Measurements from ENCODE around the gene TNRC6C.

The TNRC6C gene

GRCh38 chr17:78082988-78083387 lies 124.5 kb downstream of the TNRC6C start:
- DNase-seq (ENCODE audit: low spot score) = no peak

DNA sequence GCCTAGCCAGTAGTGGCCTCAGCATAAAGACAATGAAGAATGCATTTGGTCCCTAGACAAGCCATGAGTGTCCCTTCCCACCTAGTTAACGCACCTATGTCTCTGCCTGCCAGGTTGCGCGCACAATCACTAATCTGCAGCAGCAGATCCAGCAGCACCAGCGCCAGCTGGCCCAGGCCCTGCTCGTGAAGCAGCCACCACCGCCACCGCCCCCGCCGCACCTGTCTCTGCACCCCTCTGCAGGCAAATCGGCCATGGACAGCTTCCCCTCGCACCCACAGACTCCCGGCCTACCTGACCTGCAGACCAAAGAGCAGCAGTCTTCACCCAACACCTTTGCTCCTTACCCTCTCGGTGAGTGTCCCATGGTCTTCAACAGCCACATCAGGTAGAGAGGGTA lies 128.2 kb downstream of the TNRC6C start:
- DNase-seq (ENCODE audit: low spot score) = no peak

DNA sequence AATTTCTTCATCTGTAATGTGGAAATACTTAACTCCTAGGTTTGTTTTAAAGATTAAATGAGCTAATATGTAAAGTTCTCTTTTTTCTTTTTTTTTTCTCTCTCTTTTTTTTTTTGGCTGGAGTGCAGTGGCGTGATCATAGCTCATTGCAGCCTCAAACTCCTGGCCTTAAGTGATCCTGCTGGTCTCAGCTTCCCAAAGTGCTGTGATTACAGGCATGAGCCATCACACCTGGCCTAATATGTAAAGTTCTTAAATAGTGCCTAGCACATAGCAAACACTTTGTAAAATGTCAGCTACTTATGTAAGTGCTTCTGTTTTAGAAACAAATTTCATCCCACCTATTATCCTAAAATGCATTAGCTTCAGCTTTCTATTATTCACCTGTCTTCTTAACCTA lies 130.0 kb downstream of the TNRC6C start:
- DNase-seq (ENCODE audit: low spot score) = no peak

GRCh38 chr17:78089576-78090281 lies 131.2 kb downstream of the TNRC6C start:
- no peak for DNase-seq (ENCODE audit: low spot score)

DNA sequence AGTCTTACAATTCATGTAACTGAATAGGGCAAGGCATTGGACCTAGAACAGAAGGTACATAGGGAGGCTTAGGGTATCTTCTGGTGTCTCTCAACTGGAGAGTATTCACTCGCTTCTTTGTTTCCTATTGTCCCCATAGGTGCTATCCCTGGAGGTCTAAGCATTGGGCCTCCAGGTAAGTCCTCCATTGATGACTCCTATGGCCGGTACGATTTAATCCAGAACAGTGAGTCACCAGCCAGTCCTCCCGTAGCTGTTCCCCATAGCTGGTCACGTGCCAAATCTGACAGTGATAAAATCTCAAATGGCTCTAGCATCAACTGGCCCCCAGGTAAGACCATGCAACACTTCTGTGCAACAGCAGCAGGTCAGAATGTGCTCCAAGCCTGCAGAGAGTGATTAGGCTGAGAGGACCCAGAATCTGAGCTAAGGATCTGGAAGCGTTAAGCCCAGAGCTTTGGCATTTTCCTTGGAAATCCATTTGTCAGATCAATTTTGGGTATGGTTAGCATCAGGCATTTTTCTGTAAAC lies 134.4 kb downstream of the TNRC6C start:
- no peak for DNase-seq (ENCODE audit: low spot score)

DNA sequence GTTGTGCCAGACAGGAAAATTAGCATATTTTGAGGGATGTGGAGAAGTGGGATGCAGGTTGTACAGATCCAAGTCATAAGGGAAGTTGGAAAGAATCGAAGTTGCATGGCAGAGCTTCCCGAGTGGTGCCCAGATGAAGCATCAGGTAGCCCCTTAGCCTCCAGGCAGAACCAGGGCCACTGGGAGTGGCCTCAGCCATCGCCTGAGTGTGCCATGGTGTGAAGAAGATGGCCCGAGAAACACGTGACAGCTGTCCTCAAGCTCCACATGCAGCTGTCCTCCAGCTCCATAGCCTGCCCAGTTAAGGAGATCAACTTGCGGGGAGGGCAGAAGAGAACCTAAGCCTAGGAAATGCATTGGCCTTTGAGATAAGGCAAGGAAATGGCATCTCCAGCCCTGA lies 136.5 kb downstream of the TNRC6C start:
- DNase-seq (ENCODE audit: low spot score) = no peak

DNA sequence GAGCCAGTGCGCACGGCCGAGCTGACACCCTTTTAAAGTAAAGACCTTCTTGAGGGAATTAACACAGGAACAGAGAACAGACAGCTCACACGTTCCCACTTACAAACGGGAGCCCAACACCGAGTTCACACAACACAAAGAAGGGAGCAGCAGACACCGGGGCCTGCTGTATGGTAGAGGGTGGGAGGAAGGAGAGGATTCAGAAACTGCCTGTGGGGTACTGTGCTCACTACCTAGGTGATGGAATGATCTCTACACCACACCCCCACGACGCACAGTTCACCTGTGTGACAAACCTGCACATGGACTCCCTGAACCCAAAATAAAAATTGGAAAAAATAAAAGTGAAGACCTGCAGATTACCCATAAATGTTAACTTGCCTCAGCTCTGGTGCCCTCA lies 137.6 kb downstream of the TNRC6C start:
- DNase-seq (ENCODE audit: low spot score) = no peak

DNA sequence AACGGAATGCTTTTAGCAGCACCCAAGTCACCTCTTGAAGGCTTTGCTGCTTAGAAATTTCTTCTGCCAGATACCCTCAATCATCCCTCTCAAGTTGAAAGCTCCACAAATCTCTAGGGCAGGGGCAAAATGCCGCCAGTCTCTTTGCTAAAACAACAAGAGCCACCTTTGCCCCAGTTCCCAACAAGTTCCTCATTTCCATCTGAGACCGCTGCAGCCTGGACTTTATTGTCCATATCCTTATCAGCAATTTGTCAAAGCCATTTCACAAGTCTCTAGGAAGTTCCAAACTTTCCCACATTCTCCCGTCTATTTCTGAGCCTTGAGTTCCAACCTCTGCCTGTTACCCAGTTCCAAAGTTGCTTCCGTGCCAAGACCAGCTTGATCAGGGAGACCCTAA lies 142.6 kb downstream of the TNRC6C start:
- no peak for DNase-seq (ENCODE audit: low spot score)

DNA sequence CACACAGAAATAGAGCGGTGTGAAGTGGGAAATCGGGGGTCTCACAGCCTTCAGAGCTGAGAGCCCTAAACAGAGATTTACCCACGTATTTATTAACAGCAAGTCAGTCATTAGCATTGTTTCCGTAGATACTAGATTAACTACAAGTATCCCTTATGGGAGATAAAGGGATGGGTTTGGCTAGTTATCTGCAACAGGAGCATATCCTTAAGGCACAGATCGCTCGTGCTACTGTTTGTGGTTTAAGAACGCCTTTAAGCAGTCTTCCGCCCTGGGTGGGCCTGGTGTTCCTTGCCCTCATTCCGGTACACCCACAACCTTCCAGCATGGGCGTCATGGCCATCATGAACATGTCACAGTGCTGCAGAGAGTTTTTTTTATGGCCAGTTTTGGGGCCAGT lies 143.0 kb downstream of the TNRC6C start:
- DNase-seq (ENCODE audit: low spot score) = no peak

DNA sequence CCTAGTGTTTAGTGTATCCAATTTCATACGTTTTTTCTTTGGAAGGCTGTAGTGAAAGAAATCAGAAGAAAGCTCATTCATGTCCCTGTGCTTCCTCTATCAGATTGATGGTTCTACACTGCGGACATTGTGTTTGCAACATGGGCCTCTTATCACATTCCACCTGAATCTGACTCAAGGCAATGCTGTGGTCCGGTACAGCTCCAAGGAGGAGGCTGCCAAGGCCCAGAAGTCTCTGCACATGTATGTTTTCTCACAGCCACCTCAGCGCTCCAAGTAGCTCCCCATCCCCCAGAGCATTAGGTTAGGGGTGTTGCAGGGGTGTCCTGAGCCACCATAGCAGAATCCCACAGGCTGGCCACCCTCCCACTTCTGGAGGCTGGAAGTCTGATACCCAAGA lies 144.8 kb downstream of the TNRC6C start:
- no peak for DNase-seq (ENCODE audit: low spot score)

- no peak for DNase-seq (ENCODE audit: low spot score)
These were observed 146.0 kb downstream of the TNRC6C start for GRCh38 chr17:78104540-78104941.

- no peak for DNase-seq (ENCODE audit: low spot score)
These were observed 146.6 kb downstream of the TNRC6C start for GRCh38 chr17:78105101-78105500.

DNA sequence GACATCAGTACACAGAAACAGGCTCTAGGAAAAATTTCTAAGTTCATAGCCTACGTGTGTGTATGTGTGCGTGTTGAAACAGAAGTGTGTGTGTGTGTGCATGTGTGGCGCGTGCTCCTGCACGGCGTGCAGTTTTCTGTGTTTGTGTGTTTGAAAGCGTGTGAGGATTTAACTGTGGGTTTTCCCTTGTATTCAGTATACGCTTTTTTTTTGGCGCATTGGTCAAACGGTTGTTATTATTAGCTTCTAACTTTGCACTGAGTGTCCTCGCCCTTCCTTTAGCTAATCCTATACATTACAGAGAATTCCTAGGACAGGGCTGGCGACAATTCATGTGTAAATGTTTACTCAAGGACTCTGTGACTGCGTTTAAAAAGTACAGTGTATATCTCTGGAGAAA lies 147.0 kb downstream of the TNRC6C start:
- no peak for DNase-seq (ENCODE audit: low spot score)

- no peak for DNase-seq (ENCODE audit: low spot score)
These were observed 147.7 kb downstream of the TNRC6C start for GRCh38 chr17:78106211-78106610.

- DNase-seq (ENCODE audit: low spot score) = peak; percentile 55
These were observed 149.0 kb downstream of the TNRC6C start for GRCh38 chr17:78107457-78107856.

DNA sequence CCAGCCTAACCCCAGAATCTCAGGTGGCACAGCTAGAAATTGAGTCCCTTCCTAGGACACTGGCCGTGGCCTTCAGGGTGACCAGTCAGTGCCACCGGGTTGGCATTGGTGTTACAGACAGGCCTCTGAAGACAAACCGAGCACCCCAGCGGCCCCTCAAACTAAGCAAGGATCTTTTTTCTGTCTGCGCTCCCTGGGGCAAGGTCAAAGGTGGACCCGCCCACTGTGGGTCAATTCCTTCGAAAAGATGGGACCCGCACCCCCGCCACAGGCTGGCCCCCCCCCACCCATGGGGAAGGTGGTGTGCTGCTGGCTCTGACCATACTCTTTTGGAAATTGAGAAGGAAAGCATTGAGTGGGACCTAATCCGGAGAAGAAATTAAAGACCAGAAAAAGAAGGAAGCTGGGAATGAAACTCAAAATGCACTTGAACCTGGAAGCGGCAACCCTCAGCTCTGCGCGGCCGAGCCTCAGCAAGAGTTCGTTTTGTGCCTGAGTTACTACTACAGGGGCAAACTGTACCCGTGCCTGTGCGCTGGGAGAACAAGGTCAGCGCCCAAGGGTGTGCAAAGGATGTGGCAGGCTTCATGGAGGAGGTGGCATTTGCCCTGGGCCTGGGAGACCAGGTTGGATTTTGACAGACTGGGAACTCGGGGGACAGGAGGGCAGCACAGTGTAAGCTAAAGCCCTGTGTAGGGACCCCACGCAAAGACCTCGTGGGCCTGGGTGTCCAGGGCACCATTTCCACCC lies 149.6 kb downstream of the TNRC6C start:
- no peak for DNase-seq (ENCODE audit: low spot score)

GRCh38 chr17:78108726-78109488 lies 150.4 kb downstream of the TNRC6C start:
- no peak for DNase-seq (ENCODE audit: low spot score)

- DNase-seq (ENCODE audit: low spot score) = no peak
These were observed 150.9 kb downstream of the TNRC6C start for GRCh38 chr17:78109489-78109761.

- DNase-seq (ENCODE audit: low spot score) = no peak
These were observed 152.0 kb downstream of the TNRC6C start for GRCh38 chr17:78110363-78111015.

GRCh38 chr17:78111016-78111726 lies 152.7 kb downstream of the TNRC6C start:
- no peak for DNase-seq (ENCODE audit: low spot score)

- DNase-seq (ENCODE audit: low spot score) = no peak
These were observed 153.4 kb downstream of the TNRC6C start for GRCh38 chr17:78111727-78112517.

Measured in AG20443 (cell line).